GM12872 (cell line): ENCODE measurements around the gene LITAF.

Experiments used
- TF ChIP-seq, protein P1 (sequence below): IDR thresholded peaks from 3 replicates; pipeline ENCODE4 v1.5.1; 2011; ENCODE audit warnings: low read depth, mild to moderate bottlenecking, low read length, moderate library complexity; ENCODE audit not compliant: insufficient read depth

LITAF gene

GRCh38 chr16:11556945-11557720, 29.6 kb downstream of the LITAF start:
- TF ChIP-seq, protein P1, sequence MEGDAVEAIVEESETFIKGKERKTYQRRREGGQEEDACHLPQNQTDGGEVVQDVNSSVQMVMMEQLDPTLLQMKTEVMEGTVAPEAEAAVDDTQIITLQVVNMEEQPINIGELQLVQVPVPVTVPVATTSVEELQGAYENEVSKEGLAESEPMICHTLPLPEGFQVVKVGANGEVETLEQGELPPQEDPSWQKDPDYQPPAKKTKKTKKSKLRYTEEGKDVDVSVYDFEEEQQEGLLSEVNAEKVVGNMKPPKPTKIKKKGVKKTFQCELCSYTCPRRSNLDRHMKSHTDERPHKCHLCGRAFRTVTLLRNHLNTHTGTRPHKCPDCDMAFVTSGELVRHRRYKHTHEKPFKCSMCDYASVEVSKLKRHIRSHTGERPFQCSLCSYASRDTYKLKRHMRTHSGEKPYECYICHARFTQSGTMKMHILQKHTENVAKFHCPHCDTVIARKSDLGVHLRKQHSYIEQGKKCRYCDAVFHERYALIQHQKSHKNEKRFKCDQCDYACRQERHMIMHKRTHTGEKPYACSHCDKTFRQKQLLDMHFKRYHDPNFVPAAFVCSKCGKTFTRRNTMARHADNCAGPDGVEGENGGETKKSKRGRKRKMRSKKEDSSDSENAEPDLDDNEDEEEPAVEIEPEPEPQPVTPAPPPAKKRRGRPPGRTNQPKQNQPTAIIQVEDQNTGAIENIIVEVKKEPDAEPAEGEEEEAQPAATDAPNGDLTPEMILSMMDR: no peak

DNA sequence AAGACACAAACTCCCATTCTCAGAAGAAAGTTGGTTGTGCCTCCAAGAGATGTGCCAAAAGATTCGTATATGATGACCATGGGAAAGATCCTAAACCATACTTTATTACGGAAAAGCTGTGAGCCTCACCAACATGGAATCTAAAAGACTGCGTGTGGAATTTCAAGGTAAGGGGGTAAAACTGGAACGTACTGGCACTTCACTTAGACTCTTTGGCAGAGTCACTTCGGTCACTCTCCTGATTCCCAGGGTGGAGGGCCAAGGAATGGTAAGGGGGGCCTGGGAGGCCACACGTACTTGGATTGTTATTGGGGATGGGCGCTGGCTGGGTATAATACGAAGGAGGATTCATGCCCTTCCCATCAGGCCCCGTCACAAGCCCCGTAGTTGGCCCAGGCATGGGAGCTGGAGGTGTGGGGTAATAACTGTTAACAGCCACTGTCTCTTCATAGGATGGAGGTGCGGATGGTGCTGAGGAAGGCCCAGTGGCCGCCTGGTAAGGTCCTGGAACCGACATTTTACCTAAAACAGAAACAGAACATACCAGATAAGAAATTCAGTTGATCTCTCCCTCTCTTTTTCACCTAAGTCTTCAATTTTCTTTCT, 30.4 kb downstream of the LITAF start:
- TF ChIP-seq, protein P1: no peak

DNA sequence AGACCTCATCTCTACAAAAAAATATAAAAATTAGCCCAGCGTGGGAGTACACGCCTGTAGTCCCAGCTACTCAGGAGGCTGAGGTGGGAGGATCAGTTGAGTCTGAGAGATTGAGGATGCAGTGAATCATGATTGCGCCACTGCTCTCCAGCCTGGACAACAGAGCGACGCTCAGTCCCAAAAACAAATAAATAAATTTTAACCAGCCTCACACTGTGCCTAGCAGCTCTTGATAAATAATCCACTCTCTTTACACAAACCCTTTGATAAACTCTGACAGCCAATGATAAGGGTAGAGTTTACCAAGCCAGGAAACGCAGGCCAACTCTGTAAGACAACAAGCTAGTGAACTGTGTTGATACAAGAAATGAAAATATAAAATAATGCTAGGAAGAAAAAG, 32.7 kb downstream of the LITAF start:
- TF ChIP-seq, protein P1: no peak

DNA sequence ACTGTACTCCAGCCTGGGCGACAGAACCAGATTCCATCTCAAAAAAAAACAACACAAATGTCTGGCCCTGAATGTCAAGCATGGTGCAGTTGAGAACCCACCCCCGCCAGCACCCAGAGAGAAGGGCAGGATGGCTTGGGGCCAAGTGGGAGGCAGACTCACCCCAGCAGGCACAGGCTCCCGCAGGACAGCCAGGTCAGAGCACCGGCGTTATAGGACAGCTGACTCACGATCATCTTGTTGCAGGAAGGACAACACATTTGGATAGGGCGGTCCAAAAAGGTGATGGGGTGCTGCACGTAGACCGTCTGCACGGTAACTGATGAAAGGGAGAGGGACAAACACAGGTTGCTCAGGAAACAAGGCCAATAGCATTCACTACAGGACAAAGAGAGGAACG, 33.3 kb downstream of the LITAF start:
- TF ChIP-seq, protein P1: no peak

GRCh38 chr16:11552440-11552839, 34.3 kb downstream of the LITAF start:
- TF ChIP-seq, protein P1: no peak

DNA sequence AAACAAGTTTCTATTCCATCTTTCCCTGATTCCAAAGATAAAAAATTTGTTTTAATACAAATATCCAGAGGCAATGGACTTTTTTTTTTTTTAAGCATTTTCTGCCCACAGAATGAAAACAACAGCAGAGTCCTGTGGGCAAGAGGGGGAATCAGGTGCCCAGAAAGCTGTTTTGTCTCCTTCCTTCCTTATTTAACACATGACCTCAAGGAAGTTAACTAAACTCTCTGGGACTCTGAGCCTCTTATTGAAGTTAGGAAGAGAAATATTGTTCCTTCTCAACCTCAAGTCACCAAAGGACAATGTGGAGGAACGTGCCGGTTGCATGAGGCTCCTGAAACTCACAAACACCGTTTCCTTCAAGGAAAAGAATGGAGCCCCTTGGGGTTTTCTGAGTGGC, 34.9 kb downstream of the LITAF start:
- TF ChIP-seq, protein P1: no peak

GRCh38 chr16:11550791-11551498, 35.8 kb downstream of the LITAF start:
- TF ChIP-seq, protein P1: no peak
